SU-DHL-6 (cell line): Measurements from ENCODE around the gene MRPL55.

Experiments
- H2AFZ ChIP-seq: fragments of 200-600 bp; sonication (generic); 2 replicates; pipeline ENCODE4 v1.6.1; 2014; ENCODE audit warnings: low read depth, mild to moderate bottlenecking, moderate library complexity, mixed read lengths, antibody characterized with exemption, low read length; ENCODE audit not compliant: severe bottlenecking
- H3F3A ChIP-seq: fragments of 200-600 bp; shearing (Covaris generic); 2 replicates; pipeline ENCODE4 v1.6.0; 2016; ENCODE audit warnings: antibody characterized with exemption, mild to moderate bottlenecking; ENCODE audit not compliant: insufficient read depth
- H3K27ac ChIP-seq: fragments of 200-600 bp; sonication (generic); 2 replicates; pipeline ENCODE4 v1.5.1; 2016; ENCODE audit warnings: low read depth, mild to moderate bottlenecking, low read length, moderate library complexity, mixed read lengths
- H3K27me3 ChIP-seq: fragments of 200-600 bp; sonication (generic), shearing (Covaris generic); 2 replicates; pipeline ENCODE4 v1.6.0; 2014; ENCODE audit warnings: mild to moderate bottlenecking, low read length
- H3K36me3 ChIP-seq: fragments of 200-600 bp; sonication (generic); 2 replicates; pipeline ENCODE4 v1.6.1; 2014; ENCODE audit warnings: mild to moderate bottlenecking, low read length, mixed read lengths
- H3K4me2 ChIP-seq: fragments of 300-600, 200-600 bp; shearing (Covaris generic), sonication (generic); 2 replicates; pipeline ENCODE4 v1.6.0; 2014; ENCODE audit warnings: low read length, low read depth, mild to moderate bottlenecking; ENCODE audit not compliant: poor library complexity, severe bottlenecking
- H3K4me3 ChIP-seq: fragments of 200-600 bp; sonication (generic); 2 replicates; pipeline ENCODE4 v1.5.1; 2014; ENCODE audit warnings: antibody characterized with exemption, low read length, mild to moderate bottlenecking, mixed read lengths; ENCODE audit not compliant: insufficient read depth, poor library complexity, severe bottlenecking
- H3K79me2 ChIP-seq: fragments of 200-600 bp; sonication (generic); 2 replicates; pipeline ENCODE4 v1.6.1; 2014; ENCODE audit warnings: mild to moderate bottlenecking, low read length, moderate library complexity; ENCODE audit not compliant: insufficient read depth
- H3K9ac ChIP-seq: fragments of 200-600 bp; sonication (generic); 2 replicates; pipeline ENCODE4 v1.7.0; 2014; ENCODE audit warnings: mild to moderate bottlenecking, low read length
- H3K9me2 ChIP-seq: fragments of 200-600 bp; sonication (generic); replicated peaks from 2 replicates; pipeline ENCODE4 v1.6.1; 2014; ENCODE audit warnings: low read length; ENCODE audit not compliant: insufficient read depth
- H3K9me3 ChIP-seq: fragments of 200-600 bp; sonication (generic); 2 replicates; pipeline ENCODE4 v1.6.1; 2014; ENCODE audit warnings: low read length, mixed read lengths; ENCODE audit not compliant: insufficient read depth
- H4K20me1 ChIP-seq: fragments of 200-600 bp; sonication (generic); 2 replicates; pipeline ENCODE4 v1.6.1; 2014; ENCODE audit warnings: low read depth, mild to moderate bottlenecking, antibody characterized with exemption, low read length, moderate library complexity, mixed read lengths
- CTCF ChIP-seq: fragments of 200-600 bp; sonication (generic); IDR thresholded peaks from one replicate; pipeline ENCODE4 v1.5.1; 2017; ENCODE audit warnings: antibody characterized with exemption, mild to moderate bottlenecking, low read length, moderate library complexity; ENCODE audit not compliant: insufficient read depth, poor library complexity, severe bottlenecking
- EZH2phosphoT487 ChIP-seq: fragments of 200-600 bp; sonication (generic), shearing (Covaris generic); conservative IDR thresholded peaks from 2 replicates; pipeline ENCODE4 v1.6.1; 2018; ENCODE audit warnings: mild to moderate bottlenecking, antibody characterized with exemption, low read length, moderate library complexity, mixed read lengths

The MRPL55 gene

GRCh38 chr1:228084325-228084724, 24.8 kb downstream of the MRPL55 start:
- peak overlapping the region; percentile 86 for H3K4me3 ChIP-seq
- H3K4me2 ChIP-seq = peak overlapping the region; percentile 77
- H3K9ac ChIP-seq = peak overlapping the region; percentile 98
- no peaks in the 10 kb centered on the region for H3K9me3 ChIP-seq
- peaks cover 90% of the 10 kb centered on the region for H3K79me2 ChIP-seq
- no peaks in the 10 kb centered on the region for H3K27me3 ChIP-seq
- H3K9me2 ChIP-seq = no peaks in the 10 kb centered on the region
- no peaks in the 10 kb centered on the region for H3F3A ChIP-seq
- no peaks in the 10 kb centered on the region for H3K36me3 ChIP-seq
- H3K27ac ChIP-seq = no peak overlapping the region
- H4K20me1 ChIP-seq = peaks cover 32% of the 10 kb centered on the region
- TF ChIP-seq CTCF (no peak), EZH2phosphoT487 (no peak)
- H2AFZ ChIP-seq = no peak overlapping the region

- H3K4me2 ChIP-seq = peak overlapping the region; percentile 77
- peaks cover 85% of the 10 kb centered on the region for H3K79me2 ChIP-seq
- H3F3A ChIP-seq = no peaks in the 10 kb centered on the region
- no peak for TF ChIP-seq EZH2phosphoT487
- TF ChIP-seq CTCF = no peak
- no peak overlapping the region for H2AFZ ChIP-seq
- H3K36me3 ChIP-seq = no peaks in the 10 kb centered on the region
- H3K27me3 ChIP-seq = no peaks in the 10 kb centered on the region
- H3K9me3 ChIP-seq = no peaks in the 10 kb centered on the region
- peak overlapping the region; percentile 98 for H3K9ac ChIP-seq
- H3K4me3 ChIP-seq = peak overlapping the region; percentile 86
- no peak overlapping the region for H3K27ac ChIP-seq
- H3K9me2 ChIP-seq = no peaks in the 10 kb centered on the region
- peaks cover 32% of the 10 kb centered on the region for H4K20me1 ChIP-seq
Observed at GRCh38 chr1:228083871-228084278, 25.2 kb downstream of the MRPL55 start.

GRCh38 chr1:228082918-228083870, 25.9 kb downstream of the MRPL55 start:
- Histone ChIP-seq H3F3A (no peaks in the 10 kb centered on the region), H3K9me2 (no peaks in the 10 kb centered on the region), H3K79me2 (peaks cover 78% of the 10 kb centered on the region), H4K20me1 (peaks cover 32% of the 10 kb centered on the region), H3K9me3 (no peaks in the 10 kb centered on the region), H3K36me3 (no peaks in the 10 kb centered on the region), H3K9ac (peak overlapping the region; percentile 98), H3K27me3 (no peaks in the 10 kb centered on the region), H3K27ac (peak overlapping the region; percentile 66), H3K4me2 (peak overlapping the region; percentile 77), H3K4me3 (peak overlapping the region; percentile 86), H2AFZ (no peak overlapping the region)
- TF ChIP-seq CTCF (no peak), EZH2phosphoT487 (no peak)
